NT2/D1 (cell line): ENCODE results near the gene EAF1.
"Not testable (repeated sequence)": the region's sequence is repeated elsewhere in the genome, so short reads cannot be mapped to it uniquely, and the experiment has no call there.

ENCODE experiments used
- SUZ12 ChIP-seq: IDR thresholded peaks from 2 replicates; pipeline ENCODE4 v1.6.1; 2011; ENCODE audit not compliant: insufficient read length, insufficient read depth; ENCODE audit errors: extremely low read depth
- YY1 ChIP-seq: IDR thresholded peaks from 2 replicates; pipeline ENCODE4 v1.6.1; 2011; ENCODE audit not compliant: insufficient read length, insufficient read depth
- ZNF274 ChIP-seq: IDR thresholded peaks from 2 replicates; pipeline ENCODE4 v1.6.1; 2011; ENCODE audit warnings: mild to moderate bottlenecking, low read depth, low read length

DNA sequence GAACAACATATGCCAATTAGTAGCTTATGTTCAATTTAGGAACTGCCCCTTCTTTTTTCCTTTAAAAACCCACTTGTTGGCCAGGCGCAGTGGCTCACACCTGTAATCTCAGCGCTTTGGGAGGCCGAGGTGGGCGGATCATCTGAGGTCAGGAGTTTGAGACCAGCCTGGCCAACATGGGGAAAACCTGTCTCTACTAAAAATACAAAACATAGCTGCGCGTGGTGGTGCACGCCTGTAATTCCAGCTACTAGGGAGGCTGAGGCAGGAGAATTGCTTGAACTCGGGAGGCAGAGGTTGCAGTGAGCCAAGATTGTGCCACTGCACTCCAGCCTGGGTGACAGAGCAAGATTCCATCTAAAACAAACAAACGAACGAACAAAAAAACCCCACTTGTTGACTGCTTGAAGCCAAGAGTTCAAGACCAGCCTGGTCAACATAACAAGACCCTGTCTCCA lies 42.1 kb upstream of the EAF1 start:
- not testable (repeated sequence) for TF ChIP-seq YY1, SUZ12, ZNF274
